ENCODE results near the gene RAPSN. TPM values are rescaled to one million over a fixed set of nuclear protein-coding genes. Genes with fewer than 3 reads are reported as not detected.
"Not testable (repeated sequence)": the region's sequence is repeated elsewhere in the genome, so short reads cannot be mapped to it uniquely, and the experiment has no call there.

RAPSN gene
- total RNA-seq, 4 donors from 2014 or later: 0.49 TPM; not detected in 3

DNA sequence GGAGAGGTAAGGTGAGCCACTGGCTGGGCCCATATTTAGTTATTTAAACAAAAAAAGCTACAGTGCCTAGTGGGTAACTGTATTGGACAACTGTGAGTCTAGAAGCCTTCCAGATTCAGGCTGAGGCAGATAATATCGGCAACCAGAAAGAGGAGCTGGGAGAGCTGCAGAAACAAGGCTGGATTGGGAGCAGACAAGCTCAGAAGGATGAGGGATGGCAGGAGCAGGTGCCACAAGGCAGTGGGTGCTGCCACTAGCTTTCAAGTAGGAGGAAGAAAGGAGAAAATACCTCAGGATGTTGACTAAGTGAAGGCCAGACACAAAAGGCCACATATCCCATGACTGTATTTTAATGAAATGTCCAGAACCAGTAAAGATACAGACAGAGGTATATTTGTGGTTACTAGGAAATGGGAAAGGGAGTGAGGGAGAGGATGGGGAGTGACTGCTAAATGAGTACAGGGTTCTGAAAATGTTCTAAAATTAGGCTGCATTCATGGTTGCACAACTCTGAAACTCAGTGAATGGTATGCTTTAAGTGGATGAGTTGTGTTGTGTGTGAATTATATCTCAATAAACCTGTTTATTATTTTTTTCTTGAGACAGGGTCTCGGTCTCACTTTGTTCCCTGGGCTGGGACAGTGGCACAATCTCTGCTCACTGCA is 11.8 kb upstream of the RAPSN start:
- TF ChIP-seq POLR2A (IDR thresholded peaks at IDR 0.05): no peak
- TF ChIP-seq, protein P1, sequence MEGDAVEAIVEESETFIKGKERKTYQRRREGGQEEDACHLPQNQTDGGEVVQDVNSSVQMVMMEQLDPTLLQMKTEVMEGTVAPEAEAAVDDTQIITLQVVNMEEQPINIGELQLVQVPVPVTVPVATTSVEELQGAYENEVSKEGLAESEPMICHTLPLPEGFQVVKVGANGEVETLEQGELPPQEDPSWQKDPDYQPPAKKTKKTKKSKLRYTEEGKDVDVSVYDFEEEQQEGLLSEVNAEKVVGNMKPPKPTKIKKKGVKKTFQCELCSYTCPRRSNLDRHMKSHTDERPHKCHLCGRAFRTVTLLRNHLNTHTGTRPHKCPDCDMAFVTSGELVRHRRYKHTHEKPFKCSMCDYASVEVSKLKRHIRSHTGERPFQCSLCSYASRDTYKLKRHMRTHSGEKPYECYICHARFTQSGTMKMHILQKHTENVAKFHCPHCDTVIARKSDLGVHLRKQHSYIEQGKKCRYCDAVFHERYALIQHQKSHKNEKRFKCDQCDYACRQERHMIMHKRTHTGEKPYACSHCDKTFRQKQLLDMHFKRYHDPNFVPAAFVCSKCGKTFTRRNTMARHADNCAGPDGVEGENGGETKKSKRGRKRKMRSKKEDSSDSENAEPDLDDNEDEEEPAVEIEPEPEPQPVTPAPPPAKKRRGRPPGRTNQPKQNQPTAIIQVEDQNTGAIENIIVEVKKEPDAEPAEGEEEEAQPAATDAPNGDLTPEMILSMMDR (IDR thresholded peaks at IDR 0.05): no peak
- intact Hi-C loops (cut with DNase I; ENCODE audit: low total_unique reads): no loop called here

DNA sequence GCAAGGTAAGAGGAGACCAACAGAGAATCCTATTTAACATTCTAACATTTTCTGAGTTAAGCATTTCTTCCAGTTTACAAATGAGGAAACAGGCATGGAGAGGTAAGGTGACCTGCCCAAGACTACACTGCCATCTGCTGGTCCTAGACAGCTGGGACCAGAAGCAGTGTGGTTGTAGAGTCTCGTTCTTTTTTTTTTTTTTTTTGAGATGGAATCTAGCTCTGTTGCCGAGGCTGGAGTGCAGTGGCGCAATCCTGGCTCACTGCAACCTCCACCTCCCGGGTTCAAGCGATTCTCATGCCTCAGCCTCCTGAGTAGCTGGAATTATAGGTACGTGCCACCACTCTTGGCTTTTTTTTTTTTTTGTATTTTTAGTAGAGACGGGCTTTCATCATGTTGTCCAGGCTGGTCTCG is 5.3 kb upstream of the RAPSN start:
- intact Hi-C loops (cut with DNase I; ENCODE audit: low total_unique reads); H3K4me3 ChIP-seq (ENCODE audit: low read depth, poor library complexity, severe bottlenecking): not testable (repeated sequence)
- TF ChIP-seq, protein P1 (IDR thresholded peaks at IDR 0.05): peak in 1 of 3 donors; percentile 25
- 7 to 24% methylated on average over 5 to 6 of the region's 8 CpGs for WGBS, 2 donors
- DNase-seq (ENCODE audit: low spot score in 2 of 2): peak in 1 of 2 donors; percentile 58

More for the DNA sequence above, 11.8 kb upstream of the RAPSN start:
- H3K4me3 ChIP-seq (ENCODE audit: low read depth, poor library complexity, severe bottlenecking): no peak overlapping the region
- 94 to 95% methylated on average over 2 of the region's 2 CpGs for WGBS, 2 donors
- DNase-seq (ENCODE audit: low spot score in 2 of 2): no peak

DNA sequence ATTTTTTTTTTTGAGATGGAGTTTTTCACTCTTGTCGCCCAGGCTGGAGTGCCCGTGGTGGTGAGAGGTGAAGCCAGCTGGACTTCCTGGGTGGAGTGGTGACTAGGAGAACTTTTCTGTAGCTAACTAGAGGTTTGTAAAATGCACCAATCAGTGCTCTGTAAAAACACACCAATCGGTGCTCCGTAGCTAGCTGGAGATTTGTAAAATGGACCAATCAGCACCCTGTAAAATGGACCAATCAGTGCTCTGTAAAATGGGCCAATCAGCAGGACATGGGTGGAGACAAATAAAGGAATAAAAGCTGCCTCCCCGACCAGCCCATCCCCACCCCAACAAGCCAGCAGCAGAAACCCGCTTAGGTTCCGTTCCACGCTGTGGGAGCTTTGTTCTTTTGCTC is 4.4 kb upstream of the RAPSN start:
- no peak overlapping the region for H3K4me3 ChIP-seq (ENCODE audit: low read depth, poor library complexity, severe bottlenecking)
- 92% methylated on average over 8 of the region's 8 CpGs for WGBS, 2 donors
- intact Hi-C loops (cut with DNase I; ENCODE audit: low total_unique reads): no loop called here
- TF ChIP-seq POLR2A (IDR thresholded peaks at IDR 0.05): no peak
- TF ChIP-seq, protein P1 (IDR thresholded peaks at IDR 0.05): no peak
- no peak for DNase-seq (ENCODE audit: low spot score in 2 of 2)

DNA sequence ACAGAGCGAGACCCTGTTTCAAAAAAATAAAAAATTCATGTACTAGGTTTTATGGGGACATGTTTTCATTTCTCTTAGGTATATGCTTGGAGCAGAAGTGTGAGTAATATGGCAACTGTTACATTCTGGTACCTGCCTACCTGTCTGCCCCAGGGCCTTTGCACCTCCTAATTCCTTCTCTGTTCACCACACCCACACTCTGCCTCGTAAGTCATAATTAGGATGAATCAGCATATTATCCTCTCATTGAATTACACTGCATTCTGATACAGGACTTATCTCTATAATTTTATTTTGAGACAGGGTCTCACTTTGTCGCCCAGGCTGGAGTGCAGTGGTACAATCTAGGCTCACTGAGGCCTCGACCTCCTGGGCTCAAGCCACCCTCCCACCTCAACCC is 3.1 kb upstream of the RAPSN start:
- no peak for DNase-seq (ENCODE audit: low spot score in 2 of 2)
- H3K4me3 ChIP-seq (ENCODE audit: low read depth, poor library complexity, severe bottlenecking): no peak overlapping the region
- 87% methylated on average over 4 of the region's 4 CpGs for WGBS, 2 donors
- intact Hi-C loops (cut with DNase I; ENCODE audit: low total_unique reads): no loop called here
- TF ChIP-seq, protein P1 (IDR thresholded peaks at IDR 0.05): no peak
- TF ChIP-seq POLR2A (IDR thresholded peaks at IDR 0.05): no peak

DNA sequence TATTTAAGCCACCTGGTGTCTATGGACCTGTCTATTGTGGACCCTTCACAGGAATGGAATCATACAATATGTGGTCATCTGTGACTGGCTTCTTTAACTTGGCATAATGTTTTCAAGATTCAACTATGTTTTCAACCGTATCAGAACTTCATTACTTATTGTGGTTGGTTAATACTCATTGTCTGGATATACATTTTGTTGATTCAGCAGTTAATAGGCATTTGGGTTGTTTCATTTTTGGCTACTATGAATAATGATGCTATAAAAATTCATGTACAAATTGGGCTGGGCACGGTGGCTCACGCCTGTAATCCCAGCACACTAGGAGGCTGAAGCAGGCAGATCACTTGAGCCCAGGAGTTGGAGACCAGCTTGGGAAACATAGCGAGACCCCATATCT is 2.5 kb upstream of the RAPSN start:
- intact Hi-C loops (cut with DNase I; ENCODE audit: low total_unique reads): no loop called here
- no peak for TF ChIP-seq POLR2A (IDR thresholded peaks at IDR 0.05)
- TF ChIP-seq, protein P1 (IDR thresholded peaks at IDR 0.05): no peak
- DNase-seq (ENCODE audit: low spot score in 2 of 2): no peak
- WGBS, 2 donors: 57 to 58% methylated on average over 4 of the region's 4 CpGs
- no peak overlapping the region for H3K4me3 ChIP-seq (ENCODE audit: low read depth, poor library complexity, severe bottlenecking)

DNA sequence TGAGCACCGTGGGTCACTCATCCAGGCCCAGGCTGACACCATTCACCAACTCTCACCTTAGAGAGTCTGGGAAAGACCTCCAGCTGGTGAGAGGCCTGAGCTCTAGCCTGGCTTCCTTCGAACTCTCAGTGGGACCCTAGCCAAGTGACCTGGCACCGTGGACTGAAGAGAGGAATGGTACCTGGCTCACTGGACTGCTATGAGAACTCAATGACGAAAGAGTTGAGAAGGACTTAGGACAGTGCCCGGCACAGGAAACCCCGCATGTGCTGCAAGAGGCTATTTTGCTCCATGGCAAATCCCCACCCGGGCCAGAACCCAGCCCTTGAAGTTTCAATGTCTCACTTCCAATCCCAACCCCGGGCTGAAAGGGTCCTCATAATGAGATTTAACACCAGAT is 605 bp upstream of the RAPSN start:
- intact Hi-C loops (cut with DNase I; ENCODE audit: low total_unique reads): no loop called here
- 80 to 86% methylated on average over 8 of the region's 8 CpGs for WGBS, 2 donors
- no peak for TF ChIP-seq POLR2A (IDR thresholded peaks at IDR 0.05)
- TF ChIP-seq, protein P1 (IDR thresholded peaks at IDR 0.05): no peak
- no peak overlapping the region for H3K4me3 ChIP-seq (ENCODE audit: low read depth, poor library complexity, severe bottlenecking)
- no peak for DNase-seq (ENCODE audit: low spot score in 2 of 2)
